HL-60 (cell line): ENCODE results near the gene SH2D1A.
"Not testable (repeated sequence)": the region's sequence is repeated elsewhere in the genome, so short reads cannot be mapped to it uniquely, and the experiment has no call there.

Experiments used
- DNase-seq, 2 experiments: peaks; one replicate each; pipeline ENCODE4 v3.0.0-alpha.2; 2010 to 2020; ENCODE audit warnings: low read depth in 1 of 2, low spot score in 1 of 2
- H3K27ac ChIP-seq: fragments of 250-450 bp; sonication (Bioruptor Pico); replicated peaks from 2 replicates; pipeline ENCODE4 v1.5.1; 2020; ENCODE audit warnings: mild to moderate bottlenecking, moderate library complexity
- H3K27me3 ChIP-seq: fragments of 250-450 bp; sonication (Bioruptor Pico); 2 replicates; pipeline ENCODE4 v1.5.1; 2021; ENCODE audit warnings: mild to moderate bottlenecking, moderate library complexity; ENCODE audit not compliant: insufficient read depth, poor library complexity, severe bottlenecking
- H3K4me3 ChIP-seq: replicated peaks from 2 replicates; pipeline ENCODE4 v1.5.1; 2011; ENCODE audit warnings: mild to moderate bottlenecking, control low read depth, low read length; ENCODE audit not compliant: insufficient read depth
- CTCF ChIP-seq: IDR thresholded peaks from one replicate; pipeline ENCODE4 v1.5.1; 2011; ENCODE audit warnings: low read length, control low read depth, inconsistent platforms; ENCODE audit not compliant: insufficient read depth
- GABPA ChIP-seq: IDR thresholded peaks from 2 replicates; pipeline ENCODE4 v1.6.1; 2012; ENCODE audit warnings: low read depth
- POLR2AphosphoS5 ChIP-seq: IDR thresholded peaks from 2 replicates; pipeline ENCODE4 v1.6.1; 2012; ENCODE audit warnings: low read depth
- REST ChIP-seq: IDR thresholded peaks from 2 replicates; pipeline ENCODE4 v1.6.1; 2012; ENCODE audit warnings: low read depth; ENCODE audit not compliant: insufficient replicate concordance
- SPI1 ChIP-seq: IDR thresholded peaks from 2 replicates; pipeline ENCODE4 v1.6.1; 2012; ENCODE audit warnings: low read depth, mild to moderate bottlenecking, borderline replicate concordance

Gene SH2D1A

GRCh38 chrX:124406294-124407014 is 60.1 kb downstream of the SH2D1A start:
- H3K27me3 ChIP-seq = no peaks in the 10 kb centered on the region
- no peak overlapping the region for H3K27ac ChIP-seq
- no peak overlapping the region for H3K4me3 ChIP-seq
- peak in 1 of 2 experiments; percentile 64 for DNase-seq
- TF ChIP-seq REST = no peak
- TF ChIP-seq POLR2AphosphoS5 = no peak
- TF ChIP-seq GABPA = no peak
- no peak for TF ChIP-seq SPI1

GRCh38 chrX:124407226-124407625 is 60.9 kb downstream of the SH2D1A start:
- TF ChIP-seq POLR2AphosphoS5 = no peak
- TF ChIP-seq CTCF = no peak
- no peak for TF ChIP-seq GABPA
- TF ChIP-seq REST = no peak
- no peak for TF ChIP-seq SPI1
- no peaks in the 10 kb centered on the region for H3K27me3 ChIP-seq
- H3K27ac ChIP-seq = no peak overlapping the region
- DNase-seq = no peak
- no peak overlapping the region for H3K4me3 ChIP-seq

- not testable (repeated sequence) for H3K4me3 ChIP-seq, H3K27ac ChIP-seq, H3K27me3 ChIP-seq, DNase-seq
- TF ChIP-seq SPI1 = peak; percentile 51; the same call in 1 of the 2 replicates
Observed at GRCh38 chrX:124408380-124408779, 62.0 kb downstream of the SH2D1A start.

- Histone ChIP-seq H3K27me3 (no peaks in the 10 kb centered on the region), H3K27ac (no peak overlapping the region), H3K4me3 (no peak overlapping the region)
- no peak for TF ChIP-seq POLR2AphosphoS5
- no peak for DNase-seq
Observed at GRCh38 chrX:124413244-124413643, 66.9 kb downstream of the SH2D1A start.

GRCh38 chrX:124414281-124414680 is 67.9 kb downstream of the SH2D1A start:
- Histone ChIP-seq H3K4me3 (no peak overlapping the region), H3K27me3 (no peaks in the 10 kb centered on the region), H3K27ac (no peak overlapping the region)
- no peak for DNase-seq
- TF ChIP-seq REST (no peak), POLR2AphosphoS5 (no peak), CTCF (no peak), GABPA (no peak), SPI1 (no peak)
